Measurements from ENCODE around the gene POLR2B. TPM values are rescaled to one million over a fixed set of nuclear protein-coding genes. Genes with fewer than 3 reads are reported as not detected.

Gene POLR2B
- total RNA-seq, 1 experiment from 2014 or later, result 174 TPM

Other genes with a start within 250 kb of the POLR2B start
- not detected in 2 replicates for gene SPINK2, start 157.2 kb upstream of the POLR2B start, total RNA-seq (2014; rRNA removed; shearing (Covaris generic))
- 36.1 and 43.2 TPM in 2 replicates for gene REST, start 71.0 kb upstream of the POLR2B start, total RNA-seq (2014; rRNA removed; shearing (Covaris generic))
- gene NOA1, start 1.3 kb upstream of the POLR2B start, total RNA-seq (2014; rRNA removed; shearing (Covaris generic)), result 11.0 and 12.0 TPM in 2 replicates
- 287 and 293 TPM in 2 replicates for gene IGFBP7, start 131.5 kb downstream of the POLR2B start, total RNA-seq (2014; rRNA removed; shearing (Covaris generic))